H1 (cell line): ENCODE results near the gene RNF157. TPM values are rescaled to one million over a fixed set of nuclear protein-coding genes. Genes with fewer than 3 reads are reported as not detected.
A peak's percentile ranks its signal among the peaks of the same experiment; 100 is the strongest.
"Not testable (repeated sequence)": the region's sequence is repeated elsewhere in the genome, so short reads cannot be mapped to it uniquely, and the experiment has no call there.

Experiments used
- CTCF ChIA-PET: fragments of 300-600 bp; sonication (Branson Sonifier 250); formaldehyde crosslinking; loops from one replicate; lab custom pipeline; 2021; ENCODE audit not compliant: partially characterized antibody; lab: Charles Lee
- POLR2A ChIA-PET: fragments of 300-600 bp; sonication (Branson Sonifier 250); formaldehyde crosslinking; loops from one replicate; lab custom pipeline; 2021; ENCODE audit warnings: inconsistent platforms; ENCODE audit not compliant: partially characterized antibody; lab: Charles Lee
- DNase-seq, 2 experiments: peaks; one replicate each; pipeline versions ENCODE4 v3.0.0 to v3.0.0-alpha.2; 2010 to 2022; ENCODE audit warnings: low spot score in 2 of 2, low read depth in 1 of 2, mixed read lengths in 1 of 2
- FAIRE-seq: peaks from 2 replicates; lab custom pipeline; 2011; peaks lifted over from hg19 to GRCh38; lab: Jason Lieb, UNC
- H2AFZ ChIP-seq: 2 replicates; pipeline ENCODE4 v1.8.1; 2012; ENCODE audit warnings: low read length, inconsistent platforms
- H2AK5ac ChIP-seq: 2 replicates; pipeline ENCODE4 v1.6.1; 2013; ENCODE audit warnings: low read depth, low read length
- H2BK120ac ChIP-seq: replicated peaks from 2 replicates; pipeline ENCODE3; 2013; ENCODE audit warnings: low read depth, low read length, inconsistent platforms
- H2BK12ac ChIP-seq: 2 replicates; pipeline ENCODE4 v1.6.1; 2013; ENCODE audit warnings: low read depth, low read length
- H2BK15ac ChIP-seq: 2 replicates; pipeline ENCODE4 v1.6.1; 2013; ENCODE audit warnings: low read length
- H2BK20ac ChIP-seq: 2 replicates; pipeline ENCODE4 v1.6.1; 2013; ENCODE audit warnings: low read length
- H2BK5ac ChIP-seq: 2 replicates; pipeline ENCODE4 v1.6.1; 2013; ENCODE audit warnings: low read depth, low read length
- H3K14ac ChIP-seq: 2 replicates; pipeline ENCODE4 v1.6.1; 2013; ENCODE audit warnings: inconsistent platforms; ENCODE audit not compliant: insufficient read length
- H3K18ac ChIP-seq: 2 replicates; pipeline ENCODE4 v1.6.1; 2013; ENCODE audit warnings: low read length; ENCODE audit errors: extremely low read depth
- H3K23ac ChIP-seq: 2 replicates; pipeline ENCODE4 v1.6.1; 2013; ENCODE audit warnings: inconsistent platforms; ENCODE audit not compliant: insufficient read length
- H3K23me2 ChIP-seq: 2 replicates; pipeline ENCODE4 v1.6.1; 2013; ENCODE audit warnings: low read depth, low read length
- H3K27ac ChIP-seq: 2 replicates; pipeline ENCODE4 v1.6.1; 2011; ENCODE audit warnings: low read depth, low read length, inconsistent platforms
- H3K27me3 ChIP-seq, 4 experiments: replicated peaks in 1 of 4; 1 replicate in 1 of 4; 2 replicates in 3 of 4; pipeline versions ENCODE4 v1.6.1 to v1.8.1; 2011 to 2013; ENCODE audit warnings: low read length in 3 of 4, mild to moderate bottlenecking in 3 of 4, inconsistent platforms in 2 of 4, mixed read lengths in 2 of 4, moderate library complexity in 1 of 4; ENCODE audit not compliant: control insufficient read depth in 3 of 4, insufficient read depth in 3 of 4; ENCODE audit errors: extremely low read depth in 1 of 4
- H3K36me3 ChIP-seq, 4 experiments: 2 replicates each; pipeline versions ENCODE4 v1.6.1 to v1.8.1; 2011 to 2013; ENCODE audit warnings: mild to moderate bottlenecking in 4 of 4, low read length in 3 of 4, moderate library complexity in 2 of 4, control low read depth in 1 of 4, inconsistent platforms in 1 of 4; ENCODE audit not compliant: insufficient read depth in 4 of 4, control insufficient read depth in 2 of 4
- H3K4ac ChIP-seq: replicated peaks from 2 replicates; pipeline ENCODE3; 2013; ENCODE audit warnings: low read length, low read depth, mixed read lengths, inconsistent platforms; ENCODE audit not compliant: insufficient read length
- H3K4me1 ChIP-seq, 4 experiments: replicated peaks in 1 of 4; 1 replicate in 1 of 4; 2 replicates in 3 of 4; pipeline versions ENCODE4 v1.6.1 to v1.8.1; 2011 to 2013; ENCODE audit warnings: low read length in 3 of 4, inconsistent platforms in 2 of 4, mixed read lengths in 1 of 4; ENCODE audit not compliant: insufficient read depth in 4 of 4, control insufficient read depth in 3 of 4
- H3K4me2 ChIP-seq, 2 experiments: 2 replicates each; pipeline versions ENCODE4 v1.6.1 to v1.8.1; 2011 to 2013; ENCODE audit warnings: low read depth in 2 of 2, low read length in 2 of 2, control low read depth in 1 of 2, inconsistent platforms in 1 of 2, mild to moderate bottlenecking in 1 of 2; ENCODE audit not compliant: insufficient read depth in 1 of 2
- H3K4me3 ChIP-seq, 4 experiments: fragments of 200-600, 300-600 bp in 1 of 4; sonication (generic), shearing (Covaris generic), sonication (Bioruptor Twin) in 1 of 4; 2 replicates each; pipeline versions ENCODE4 v1.5.1 to v1.8.1; 2011 to 2016; ENCODE audit warnings: low read length in 4 of 4, low read depth in 3 of 4, control low read depth in 2 of 4, inconsistent platforms in 2 of 4, mild to moderate bottlenecking in 2 of 4, mixed read lengths in 1 of 4, moderate library complexity in 1 of 4; ENCODE audit not compliant: insufficient read depth in 2 of 4; ENCODE audit errors: extremely low read depth in 1 of 4
- H3K56ac ChIP-seq: replicated peaks from 2 replicates; pipeline ENCODE3; 2013; ENCODE audit warnings: low read depth, mild to moderate bottlenecking, mixed read lengths, low read length, inconsistent platforms; ENCODE audit not compliant: insufficient read length
- H3K79me1 ChIP-seq: 2 replicates; pipeline ENCODE4 v1.6.1; 2013; ENCODE audit warnings: low read depth, low read length, control low read depth
- H3K79me2 ChIP-seq, 2 experiments: 2 replicates each; pipeline versions ENCODE4 v1.6.1 to v1.8.1; 2012 to 2013; ENCODE audit warnings: low read length in 2 of 2, mild to moderate bottlenecking in 2 of 2, inconsistent platforms in 1 of 2; ENCODE audit not compliant: insufficient read depth in 2 of 2, control insufficient read depth in 1 of 2
- H3K9ac ChIP-seq, 4 experiments: replicated peaks in 1 of 4; 1 replicate in 1 of 4; 2 replicates in 3 of 4; pipeline versions ENCODE4 v1.6.1 to v1.8.1; 2011 to 2013; ENCODE audit warnings: low read depth in 3 of 4, low read length in 3 of 4, control low read depth in 2 of 4, mild to moderate bottlenecking in 2 of 4, moderate library complexity in 2 of 4, inconsistent platforms in 1 of 4; ENCODE audit errors: extremely low read depth in 1 of 4
- H3K9me3 ChIP-seq, 2 experiments: 2 replicates each; pipeline versions ENCODE4 v1.6.1 to v1.8.1; 2012 to 2013; ENCODE audit warnings: mild to moderate bottlenecking in 2 of 2, moderate library complexity in 2 of 2, control low read depth in 1 of 2, inconsistent platforms in 1 of 2, low read depth in 1 of 2, low read length in 1 of 2, mixed read lengths in 1 of 2; ENCODE audit not compliant: insufficient read depth in 2 of 2
- H4K20me1 ChIP-seq, 2 experiments: replicated peaks in 1 of 2; 2 replicates each; pipeline versions ENCODE3 to v1.8.1; 2011 to 2013; ENCODE audit warnings: inconsistent platforms in 2 of 2, low read length in 2 of 2, mild to moderate bottlenecking in 1 of 2; ENCODE audit not compliant: insufficient read depth in 2 of 2, control insufficient read depth in 1 of 2
- H4K5ac ChIP-seq: 2 replicates; pipeline ENCODE4 v1.6.1; 2013; ENCODE audit warnings: low read length, low read depth, mixed read lengths, inconsistent platforms; ENCODE audit not compliant: insufficient read length
- H4K8ac ChIP-seq: 2 replicates; pipeline ENCODE4 v1.8.0; 2013; ENCODE audit warnings: mild to moderate bottlenecking, moderate library complexity, low read length, inconsistent platforms; ENCODE audit not compliant: insufficient read depth; ENCODE audit errors: extremely low read depth
- H4K91ac ChIP-seq: replicated peaks from 2 replicates; pipeline ENCODE3; 2013; ENCODE audit warnings: low read length, mixed read lengths, inconsistent platforms; ENCODE audit not compliant: insufficient read length
- E2F6 ChIP-seq: IDR thresholded peaks from 2 replicates; pipeline ENCODE4 v1.6.1; 2012; ENCODE audit warnings: inconsistent platforms
- GABPA ChIP-seq: IDR thresholded peaks from 2 replicates; pipeline ENCODE4 v1.6.1; 2011; ENCODE audit warnings: mild to moderate bottlenecking, low read length, moderate library complexity, borderline replicate concordance; ENCODE audit not compliant: insufficient read depth
- GTF2F1 ChIP-seq: IDR thresholded peaks from 2 replicates; pipeline ENCODE4 v1.6.1; 2012; ENCODE audit warnings: low read depth, low read length, improper control_type of control experiment, borderline replicate concordance
- HDAC2 ChIP-seq, 2 experiments: fragments of 300-600 bp in 1 of 2; sonication (generic) in 1 of 2; IDR thresholded peaks; 2 replicates each; pipeline ENCODE4 v1.6.1; 2011 to 2012; ENCODE audit warnings: low read depth in 2 of 2, low read length in 2 of 2, mild to moderate bottlenecking in 2 of 2, moderate library complexity in 2 of 2, borderline replicate concordance in 1 of 2, inconsistent platforms in 1 of 2
- HDAC6 ChIP-seq: IDR thresholded peaks from one replicate; pipeline ENCODE4 v1.7.1; 2012; ENCODE audit warnings: low read depth, mild to moderate bottlenecking, inconsistent platforms, low read length, moderate library complexity
- POLR2AphosphoS5 ChIP-seq: IDR thresholded peaks from 2 replicates; pipeline ENCODE4 v1.6.1; 2011; ENCODE audit warnings: low read depth, low read length
- TCF12 ChIP-seq: IDR thresholded peaks from 2 replicates; pipeline ENCODE4 v1.6.1; 2011; ENCODE audit warnings: low read depth, mild to moderate bottlenecking, low read length
- USF2 ChIP-seq: IDR thresholded peaks from 2 replicates; pipeline ENCODE4 v1.6.1; 2011; ENCODE audit warnings: low read length, improper control_type of control experiment
- WGBS, 2 experiments: shearing (Covaris generic) in 1 of 2; methylation state at CpG; one replicate each; pipeline versions ENCODE4 v1.1.6 to v1.1.7; 2013 to 2015; ENCODE audit warnings: low lambda C conversion rate in 2 of 2, mixed read lengths in 2 of 2, inconsistent platforms in 1 of 2, low coverage in 1 of 2, missing lambda C conversion rate in 1 of 2; ENCODE audit not compliant: insufficient replicate concordance in 2 of 2, insufficient coverage in 1 of 2, insufficient read length in 1 of 2; ENCODE audit errors: extremely low coverage in 1 of 2, missing lambda C conversion rate in 1 of 2; 5-methylcytosine and 5-hydroxymethylcytosine counted together
- polyA plus RNA-seq, 7 experiments: library from polyadenylated mRNA; depleted of rRNA in 3 of 7; stranded (reverse) in 5 of 7; unstranded in 2 of 7; fragments of >200 nt in 5 of 7; fragments of 200-250 nt in 2 of 7; gene quantifications; 1 replicate in 5 of 7; 2 replicates in 1 of 7; 4 replicates in 1 of 7; pipeline versions ENCODE4 v1.2.1 to v1.2.3, GENCODE V29; 2011 to 2013; ENCODE audit warnings: missing spikeins in 2 of 7, mixed read lengths in 2 of 7
- total RNA-seq: library from RNA; stranded (reverse); fragmentation: NEBNext Ultra II Directional; extraction: Animal tissue kit (Norgen Biotek cat#: 25700); gene quantifications from 2 replicates; pipeline ENCODE4 v1.2.1, GENCODE V29; 2021

The RNF157 gene
- total and polyA plus RNA-seq, 2 of the 8 experiments (the other 6 are each of a cell fraction or from before 2014, with no cell fraction given): 13.4 to 16.7 TPM

- TF ChIP-seq HDAC2 (IDR thresholded peaks at IDR 0.05; ENCODE audit: borderline replicate concordance in 1 of 2, low read depth in 2 of 2, low read length in 2 of 2) (no peak), TCF12 (no peak), HDAC6 (no peak), GTF2F1 (no peak), POLR2AphosphoS5 (0 out of 2 replicates have a peak, but pooled peaks have one; percentile 33), GABPA (no peak), USF2 (no peak), E2F6 (no peak)
These were observed 27.9 kb upstream of the RNF157 start (continued) for GRCh38 chr17:76268015-76268749.

GRCh38 chr17:76267581-76268001 is 27.3 kb upstream of the RNF157 start:
- H2BK5ac ChIP-seq, H2AFZ ChIP-seq, H3K18ac ChIP-seq, H3K56ac ChIP-seq, H2BK120ac ChIP-seq, H3K4me3 ChIP-seq, H3K23me2 ChIP-seq, H2BK20ac ChIP-seq, H4K8ac ChIP-seq, H4K91ac ChIP-seq, H3K27me3 ChIP-seq, H2BK15ac ChIP-seq, H3K14ac ChIP-seq, H3K23ac ChIP-seq, FAIRE-seq, H2AK5ac ChIP-seq, H2BK12ac ChIP-seq, H3K27ac ChIP-seq, H3K9ac ChIP-seq, H3K4ac ChIP-seq, H4K20me1 ChIP-seq, H3K36me3 ChIP-seq, H3K9me3 ChIP-seq, DNase-seq, H3K79me1 ChIP-seq, H4K5ac ChIP-seq: not testable (repeated sequence)
- ChIA-PET CTCF (interaction anchor here (0.6 to 6.2 kb wide), 5 partner anchors 13 to 163 kb away, joined by 3 to 63 read pairs (median 3); no protein-coding TSS in a partner anchor), POLR2A (interaction anchor here (0.5 to 1.9 kb wide), 5 partner anchors 9 to 396 kb away, joined by 3 to 10 read pairs (median 5); no protein-coding TSS in a partner anchor)
- peaks cover 5 to 27% (median 19%) of the 10 kb centered on the region in 4 experiments for H3K4me1 ChIP-seq
- WGBS, 2 experiments: 87% methylated on average over 13 of the region's 13 CpGs; no CpG with 5 or more reads in 1 of the 2 experiments
- H3K79me2 ChIP-seq: peaks cover 3 to 24% of the 10 kb centered on the region in 2 experiments; a peak in 3 of 4 replicates
- H3K4me2 ChIP-seq: peak overlapping the region in 1 of 2 experiments; percentile 70; a peak in 1 of 4 replicates
